Activated CD8-positive, alpha-beta memory T cell treated with anti-CD3 and anti-CD28 coated beads, Interleukin-2, amount 50 U/mL, for 4 hours (primary cell): ENCODE measurements around the gene UGP2.
"Not testable (repeated sequence)": the region's sequence is repeated elsewhere in the genome, so short reads cannot be mapped to it uniquely, and the experiment has no call there.

ENCODE experiments used
- DNase-seq: peaks from one replicate; pipeline ENCODE4 v3.0.0-alpha.2; 2020

UGP2 gene

GRCh38 chr2:63899639-63900038 is 57.9 kb downstream of the UGP2 start:
- DNase-seq: no peak

GRCh38 chr2:63902149-63902548 is 60.5 kb downstream of the UGP2 start:
- DNase-seq: no peak

- no peak for DNase-seq
Observed at GRCh38 chr2:63903003-63903402, 61.3 kb downstream of the UGP2 start.

GRCh38 chr2:63914311-63914710 is 72.6 kb downstream of the UGP2 start:
- DNase-seq: no peak

DNA sequence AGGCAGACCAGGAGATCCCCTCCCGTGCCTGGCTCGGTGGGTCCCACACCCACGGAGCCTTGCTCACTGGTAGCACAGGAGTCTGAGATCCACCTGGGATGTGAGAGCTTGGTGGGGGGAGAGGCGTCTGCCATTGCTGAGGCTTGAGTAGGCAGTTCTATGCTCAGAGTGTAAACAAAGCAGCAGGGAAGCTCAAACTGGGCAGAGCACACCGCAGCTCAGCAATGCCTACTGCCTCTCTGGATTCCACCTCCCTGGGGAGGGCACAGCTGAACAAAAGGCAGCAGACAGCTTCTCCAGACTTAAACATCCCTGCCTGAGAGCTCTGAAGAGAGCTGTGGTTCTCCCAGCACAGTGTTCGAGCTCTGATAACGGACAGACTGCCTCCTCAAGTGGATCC is 85.1 kb downstream of the UGP2 start:
- no peak for DNase-seq

DNA sequence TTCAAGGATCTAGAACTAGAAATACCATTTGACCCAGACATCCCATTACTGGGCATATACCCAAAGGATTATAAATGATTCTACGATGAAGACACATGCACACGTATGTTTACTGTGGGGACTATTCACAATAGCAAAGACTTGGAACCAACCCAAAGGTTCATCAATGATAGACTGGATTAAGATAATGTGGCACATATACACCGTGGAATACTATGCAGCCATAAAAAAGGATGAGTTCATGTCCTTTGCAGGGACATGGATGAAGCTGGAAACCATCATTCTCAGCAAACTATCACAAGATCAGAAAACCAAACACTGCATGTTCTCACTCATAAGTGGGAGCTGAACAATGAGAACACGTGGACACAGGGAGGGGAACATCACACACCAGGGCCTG is 90.4 kb downstream of the UGP2 start:
- DNase-seq: not testable (repeated sequence)
